GM19455 (cell line): ENCODE results near the gene ERICH3.
"Not testable (repeated sequence)": the region's sequence is repeated elsewhere in the genome, so short reads cannot be mapped to it uniquely, and the experiment has no call there.

Source experiments
- ATAC-seq: cut with Tn5 transposase; IDR thresholded peaks from one replicate; pipeline ENCODE4 v1.9.1; 2021; ENCODE audit not compliant: unreplicated experiment

ERICH3 gene

GRCh38 chr1:74679811-74680210 is 6.2 kb upstream of the ERICH3 start:
- ATAC-seq: no peak

- no peak for ATAC-seq
Observed at GRCh38 chr1:74677926-74678325, 4.3 kb upstream of the ERICH3 start.

- peak; percentile 21 for ATAC-seq
Observed at GRCh38 chr1:74674278-74675048, 871 bp upstream of the ERICH3 start.

GRCh38 chr1:74670866-74671265 is 2.7 kb downstream of the ERICH3 start:
- ATAC-seq: not testable (repeated sequence)

GRCh38 chr1:74654708-74655107 is 18.9 kb downstream of the ERICH3 start:
- ATAC-seq: no peak

GRCh38 chr1:74652711-74653139 is 20.9 kb downstream of the ERICH3 start:
- peak; percentile 92 for ATAC-seq

GRCh38 chr1:74650561-74650960 is 23.0 kb downstream of the ERICH3 start:
- no peak for ATAC-seq

GRCh38 chr1:74641876-74642275 is 31.7 kb downstream of the ERICH3 start:
- ATAC-seq: no peak

- ATAC-seq: no peak
Observed at GRCh38 chr1:74641161-74641560, 32.4 kb downstream of the ERICH3 start.

GRCh38 chr1:74637296-74637695 is 36.3 kb downstream of the ERICH3 start:
- ATAC-seq: no peak

- no peak for ATAC-seq
Observed at GRCh38 chr1:74629283-74629682, 44.3 kb downstream of the ERICH3 start.

GRCh38 chr1:74623716-74624115 is 49.9 kb downstream of the ERICH3 start:
- no peak for ATAC-seq

- ATAC-seq: no peak
Observed at GRCh38 chr1:74620242-74620641, 53.4 kb downstream of the ERICH3 start.

GRCh38 chr1:74618974-74619373 is 54.6 kb downstream of the ERICH3 start:
- no peak for ATAC-seq

- ATAC-seq: no peak
Observed at GRCh38 chr1:74613894-74614293, 59.7 kb downstream of the ERICH3 start.

GRCh38 chr1:74611887-74612286 is 61.7 kb downstream of the ERICH3 start:
- no peak for ATAC-seq

- ATAC-seq: no peak
Observed at GRCh38 chr1:74610961-74611360, 62.6 kb downstream of the ERICH3 start.

GRCh38 chr1:74609810-74610371 is 63.7 kb downstream of the ERICH3 start:
- ATAC-seq: no peak

GRCh38 chr1:74596717-74597116 is 76.9 kb downstream of the ERICH3 start:
- no peak for ATAC-seq

- no peak for ATAC-seq
Observed at GRCh38 chr1:74593887-74594866, 79.4 kb downstream of the ERICH3 start.

GRCh38 chr1:74592580-74593355 is 80.8 kb downstream of the ERICH3 start:
- no peak for ATAC-seq
